GM13976 (cell line): ENCODE data around the gene TBC1D5.

Experiments
- DNase-seq: peaks from one replicate; pipeline ENCODE4 v3.0.0; 2012; ENCODE audit warnings: low spot score
- in situ Hi-C: fragments of 300-500 bp; cut with MboI; formaldehyde crosslinking; loops from one replicate; pipeline ENCODE4 v1.12.0; 2022; ENCODE audit warnings: low sequenced_read_pairs, mixed read lengths, inconsistent platforms; ENCODE audit not compliant: unreplicated experiment
- TF ChIP-seq, protein P1 (sequence below): IDR thresholded peaks from 2 replicates; pipeline ENCODE4 v1.5.1; 2012; ENCODE audit warnings: borderline replicate concordance, mild to moderate bottlenecking; ENCODE audit not compliant: insufficient read depth; ENCODE audit errors: extremely low read depth, missing control alignments, control extremely low read depth

TBC1D5 gene

GRCh38 chr3:17207019-17207418 is 535.4 kb downstream of the TBC1D5 start:
- no peak for DNase-seq
- TF ChIP-seq, protein P1, sequence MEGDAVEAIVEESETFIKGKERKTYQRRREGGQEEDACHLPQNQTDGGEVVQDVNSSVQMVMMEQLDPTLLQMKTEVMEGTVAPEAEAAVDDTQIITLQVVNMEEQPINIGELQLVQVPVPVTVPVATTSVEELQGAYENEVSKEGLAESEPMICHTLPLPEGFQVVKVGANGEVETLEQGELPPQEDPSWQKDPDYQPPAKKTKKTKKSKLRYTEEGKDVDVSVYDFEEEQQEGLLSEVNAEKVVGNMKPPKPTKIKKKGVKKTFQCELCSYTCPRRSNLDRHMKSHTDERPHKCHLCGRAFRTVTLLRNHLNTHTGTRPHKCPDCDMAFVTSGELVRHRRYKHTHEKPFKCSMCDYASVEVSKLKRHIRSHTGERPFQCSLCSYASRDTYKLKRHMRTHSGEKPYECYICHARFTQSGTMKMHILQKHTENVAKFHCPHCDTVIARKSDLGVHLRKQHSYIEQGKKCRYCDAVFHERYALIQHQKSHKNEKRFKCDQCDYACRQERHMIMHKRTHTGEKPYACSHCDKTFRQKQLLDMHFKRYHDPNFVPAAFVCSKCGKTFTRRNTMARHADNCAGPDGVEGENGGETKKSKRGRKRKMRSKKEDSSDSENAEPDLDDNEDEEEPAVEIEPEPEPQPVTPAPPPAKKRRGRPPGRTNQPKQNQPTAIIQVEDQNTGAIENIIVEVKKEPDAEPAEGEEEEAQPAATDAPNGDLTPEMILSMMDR: no peak
- in situ Hi-C loops: loop anchor here (25.0 kb wide), 1 partner anchor 920 kb away; no protein-coding TSS in a partner anchor

DNA sequence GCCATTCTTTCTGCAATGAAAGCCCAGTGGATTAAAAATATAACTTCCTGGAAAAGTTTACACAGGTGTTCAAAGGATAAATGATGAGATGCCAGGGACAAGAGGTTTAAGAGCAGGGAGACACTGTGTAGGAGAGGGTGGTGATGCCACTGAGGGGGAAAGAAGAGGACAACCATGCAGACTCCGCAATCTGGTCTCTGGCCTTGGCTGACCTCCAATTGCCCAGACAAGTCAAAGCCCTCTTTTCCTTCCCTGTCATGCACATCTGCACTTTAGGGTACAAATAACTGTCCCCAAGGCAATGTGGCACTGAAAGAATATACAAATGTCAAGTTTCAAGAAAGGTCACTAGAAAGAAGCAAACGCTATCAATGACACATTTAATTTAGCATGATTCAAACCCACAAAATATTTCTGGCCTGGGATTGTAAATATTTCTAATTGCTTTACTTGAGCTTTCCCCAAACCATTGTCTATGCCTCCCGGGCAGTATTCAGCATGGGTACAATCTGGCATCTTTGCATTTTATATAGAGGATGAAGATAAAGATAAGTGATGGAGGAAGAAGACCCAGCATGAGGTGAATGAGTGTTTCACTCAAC is 538.3 kb downstream of the TBC1D5 start:
- in situ Hi-C loops: loop anchor here (25.0 kb wide), 1 partner anchor 917 kb away; no protein-coding TSS in a partner anchor
- TF ChIP-seq, protein P1: no peak
- no peak for DNase-seq

- in situ Hi-C loops: loop anchor here (25.0 kb wide), 1 partner anchor 914 kb away; no protein-coding TSS in a partner anchor
- TF ChIP-seq, protein P1: no peak
- no peak for DNase-seq
Measured at GRCh38 chr3:17201538-17201937, 540.9 kb downstream of the TBC1D5 start.

- in situ Hi-C loops: no loop called here
- TF ChIP-seq, protein P1: peak; percentile 18
- DNase-seq: peak; percentile 47
Measured at GRCh38 chr3:17195856-17196604, 546.4 kb downstream of the TBC1D5 start.

DNA sequence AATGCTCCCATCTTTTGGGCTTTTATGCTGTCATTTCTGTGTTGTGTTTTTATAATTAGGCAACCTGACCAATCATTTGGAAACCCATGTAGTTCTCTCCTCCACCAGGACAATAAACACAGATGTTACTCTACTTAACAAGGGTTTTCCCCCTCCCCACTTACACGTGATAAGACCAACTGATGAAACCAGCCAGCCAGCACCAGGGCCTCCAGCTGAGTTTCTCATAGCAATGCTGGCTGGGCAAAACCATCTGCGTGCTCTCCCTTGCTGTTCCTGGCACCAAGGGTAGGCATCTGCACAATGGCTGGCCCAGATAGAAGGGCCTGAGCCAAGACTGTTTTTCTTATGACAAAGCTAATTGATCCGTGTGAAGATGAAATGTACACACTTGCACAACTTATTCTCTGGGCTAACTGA is 547.2 kb downstream of the TBC1D5 start:
- in situ Hi-C loops: no loop called here
- peak; percentile 56 for DNase-seq
- TF ChIP-seq, protein P1: no peak

DNA sequence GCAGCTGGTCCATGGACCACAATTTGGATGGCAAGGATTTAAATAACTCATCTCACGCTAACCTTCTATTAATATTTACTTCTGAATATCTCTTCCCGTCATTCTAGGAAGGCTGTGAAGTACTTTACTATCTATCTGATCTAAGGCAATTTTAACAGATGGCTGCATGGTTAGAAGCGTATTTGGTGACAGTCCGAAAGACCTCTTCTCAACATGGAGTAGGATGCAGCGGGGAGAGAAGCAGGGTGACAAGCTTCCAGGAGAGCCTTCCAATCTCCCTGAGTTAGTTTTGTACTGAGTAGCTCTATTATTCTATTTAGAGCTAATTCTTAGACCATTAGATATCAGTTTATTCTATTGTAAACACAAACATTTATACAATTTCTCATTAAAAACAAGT is 548.3 kb downstream of the TBC1D5 start:
- in situ Hi-C loops: no loop called here

More for the DNA sequence above, 548.3 kb downstream of the TBC1D5 start:
- DNase-seq: no peak
- TF ChIP-seq, protein P1: no peak
